ENCODE results near the gene TNPO1.

TNPO1 gene

GRCh38 chr5:72937517-72938061 is 121.1 kb downstream of the TNPO1 start:
- no peak for DNase-seq

GRCh38 chr5:72938206-72938605 is 121.7 kb downstream of the TNPO1 start:
- no peak for DNase-seq

- DNase-seq, result no peak
These were observed 123.6 kb downstream of the TNPO1 start for GRCh38 chr5:72940082-72940481.

- no peak for DNase-seq
These were observed 126.8 kb downstream of the TNPO1 start for GRCh38 chr5:72943307-72943706.

GRCh38 chr5:72947498-72947897 is 131.0 kb downstream of the TNPO1 start:
- DNase-seq, result no peak

GRCh38 chr5:72949481-72949880 is 133.0 kb downstream of the TNPO1 start:
- no peak for DNase-seq

GRCh38 chr5:72951671-72952468 is 135.4 kb downstream of the TNPO1 start:
- no peak for DNase-seq

GRCh38 chr5:72954389-72954788 is 137.9 kb downstream of the TNPO1 start:
- DNase-seq, result no peak

GRCh38 chr5:72955143-72955767 is 138.8 kb downstream of the TNPO1 start:
- DNase-seq, result peak; percentile 87

GRCh38 chr5:72955768-72956323 is 139.4 kb downstream of the TNPO1 start, which contains the start of gene FCHO2:
Gene FCHO2 (plus strand): TSS chr5:72956041. CDS start chr5:72956097, 56 bp downstream.
- DNase-seq, result peak; percentile 98

GRCh38 chr5:72956324-72957140 is 140.1 kb downstream of the TNPO1 start:
- peak; percentile 77 for DNase-seq

GRCh38 chr5:72957337-72957736 is 140.9 kb downstream of the TNPO1 start:
- DNase-seq, result no peak

GRCh38 chr5:72959257-72959656 is 142.8 kb downstream of the TNPO1 start:
- no peak for DNase-seq

All from islet precursor cell (in vitro differentiated cells).